Measurements from ENCODE around the gene PEX16. TPM values are rescaled to one million over a fixed set of nuclear protein-coding genes. Genes with fewer than 3 reads are reported as not detected.

The PEX16 gene
- total and polyA plus RNA-seq, 8 donors: 9.9 to 72.7 (median 40.2) TPM

- H3K27ac ChIP-seq: no peak overlapping the region
- 87 to 92% (median 89%) methylated on average over 8 of the region's 8 CpGs for WGBS, 5 donors
- no peaks in the 10 kb centered on the region for H3K27me3 ChIP-seq
- peaks cover 63 to 100% (median 99%) of the 10 kb centered on the region in 4 donors for H3K36me3 ChIP-seq
- DNase-seq: no peak
- peaks cover 0 to 19% (median 2%) of the 10 kb centered on the region in 4 donors for H3K4me1 ChIP-seq
- no peak overlapping the region for H3K4me3 ChIP-seq
- H3K9me3 ChIP-seq: no peaks in the 10 kb centered on the region
- TF ChIP-seq EP300 (IDR thresholded peaks at IDR 0.05): no peak
- no peak for TF ChIP-seq CTCF (IDR thresholded peaks at IDR 0.05)
- TF ChIP-seq POLR2AphosphoS5 (IDR thresholded peaks at IDR 0.05): no peak
- no peak for TF ChIP-seq POLR2A (IDR thresholded peaks at IDR 0.05)
- intact Hi-C loops (cut with DNase I; ENCODE audit: low total_unique reads): no loop called here
These were observed 40.5 kb downstream of the PEX16 start for GRCh38 chr11:45877221-45877620.

- DNase-seq: no peak
- H3K27me3 ChIP-seq: no peaks in the 10 kb centered on the region
- 61 to 70% (median 66%) methylated on average over 6 of the region's 6 CpGs for WGBS, 5 donors
- intact Hi-C loops (cut with DNase I; ENCODE audit: low total_unique reads): no loop called here
- no peak overlapping the region for H3K27ac ChIP-seq
- peaks cover 63 to 100% (median 99%) of the 10 kb centered on the region in 4 donors for H3K36me3 ChIP-seq
- H3K9me3 ChIP-seq: no peaks in the 10 kb centered on the region
- H3K4me3 ChIP-seq: no peak overlapping the region
- peaks cover 0 to 12% (median 0%) of the 10 kb centered on the region in 4 donors for H3K4me1 ChIP-seq
- no peak for TF ChIP-seq EP300 (IDR thresholded peaks at IDR 0.05)
- TF ChIP-seq CTCF (IDR thresholded peaks at IDR 0.05): no peak
- TF ChIP-seq POLR2AphosphoS5 (IDR thresholded peaks at IDR 0.05): no peak
These were observed 41.3 kb downstream of the PEX16 start for GRCh38 chr11:45876401-45876800.

GRCh38 chr11:45872651-45873356, 44.9 kb downstream of the PEX16 start:
- peak; percentile 39 to 81 for DNase-seq
- Histone ChIP-seq H3K27me3 (no peaks in the 10 kb centered on the region), H3K4me1 (no peaks in the 10 kb centered on the region), H3K36me3 (peaks cover 74 to 100% (median 100%) of the 10 kb centered on the region in 4 donors), H3K4me3 (no peak overlapping the region), H3K27ac (no peak overlapping the region), H3K9me3 (no peaks in the 10 kb centered on the region)
- 70 to 76% (median 74%) methylated on average over 9 of the region's 9 CpGs for WGBS, 5 donors
- intact Hi-C loops (cut with DNase I; ENCODE audit: low total_unique reads): no loop called here
- peak in 1 of 3 donors; percentile 13 for TF ChIP-seq POLR2AphosphoS5 (IDR thresholded peaks at IDR 0.05)
- TF ChIP-seq POLR2A (IDR thresholded peaks at IDR 0.05): no peak
- TF ChIP-seq EP300 (IDR thresholded peaks at IDR 0.05): no peak
- TF ChIP-seq CTCF (IDR thresholded peaks at IDR 0.05): peak in 5 of 7 experiments; percentile 37 to 52 (median 43)

- Histone ChIP-seq H3K27me3 (no peaks in the 10 kb centered on the region), H3K36me3 (peaks cover 73 to 100% (median 100%) of the 10 kb centered on the region in 4 donors), H3K9me3 (no peaks in the 10 kb centered on the region), H3K4me1 (no peaks in the 10 kb centered on the region), H3K4me3 (no peak overlapping the region), H3K27ac (no peak overlapping the region)
- intact Hi-C loops (cut with DNase I; ENCODE audit: low total_unique reads): no loop called here
- WGBS, 5 donors: 63 to 100% (median 83%) methylated on average over 1 to 2 of the region's 2 CpGs
- DNase-seq: no peak
- no peak for TF ChIP-seq POLR2AphosphoS5 (IDR thresholded peaks at IDR 0.05)
- TF ChIP-seq EP300 (IDR thresholded peaks at IDR 0.05): no peak
- TF ChIP-seq POLR2A (IDR thresholded peaks at IDR 0.05): no peak
These were observed 46.0 kb downstream of the PEX16 start for GRCh38 chr11:45871638-45872037.

GRCh38 chr11:45870706-45871105, 47.0 kb downstream of the PEX16 start:
- TF ChIP-seq POLR2A (IDR thresholded peaks at IDR 0.05) (no peak), CTCF (IDR thresholded peaks at IDR 0.05) (no peak), EP300 (IDR thresholded peaks at IDR 0.05) (no peak), POLR2AphosphoS5 (IDR thresholded peaks at IDR 0.05) (no peak)
- H3K27me3 ChIP-seq: no peaks in the 10 kb centered on the region
- no peak for DNase-seq
- peaks cover 75 to 100% (median 100%) of the 10 kb centered on the region in 4 donors for H3K36me3 ChIP-seq
- WGBS, 5 donors: 80 to 92% (median 84%) methylated on average over 4 of the region's 4 CpGs
- intact Hi-C loops (cut with DNase I; ENCODE audit: low total_unique reads): no loop called here
- H3K4me3 ChIP-seq: no peak overlapping the region
- H3K4me1 ChIP-seq: no peaks in the 10 kb centered on the region
- H3K27ac ChIP-seq: no peak overlapping the region
- no peaks in the 10 kb centered on the region for H3K9me3 ChIP-seq

All from stomach (tissue), 9 donors.